KMS-11 (cell line): ENCODE results near the gene NLGN1.

Experiments
- H2AFZ ChIP-seq: fragments of 200-600 bp; sonication (generic); 2 replicates; pipeline ENCODE4 v1.6.1; 2016; ENCODE audit warnings: antibody characterized with exemption, mixed run types, low read depth
- H3K27ac ChIP-seq: fragments of 200-600 bp; sonication (generic); 2 replicates; pipeline ENCODE4 v1.6.1; 2016; ENCODE audit warnings: mild to moderate bottlenecking, mixed run types
- H3K27me3 ChIP-seq: fragments of 200-600 bp; sonication (generic); 2 replicates; pipeline ENCODE4 v1.6.1; 2017; ENCODE audit warnings: mild to moderate bottlenecking, low read depth, mixed run types, moderate library complexity; ENCODE audit not compliant: insufficient read depth
- H3K36me3 ChIP-seq: fragments of 200-600 bp; sonication (generic); 2 replicates; pipeline ENCODE4 v1.6.1; 2017; ENCODE audit warnings: mild to moderate bottlenecking, mixed run types; ENCODE audit not compliant: insufficient read depth
- H3K4me1 ChIP-seq: fragments of 200-600 bp; sonication (generic); 2 replicates; pipeline ENCODE4 v1.6.1; 2016; ENCODE audit warnings: mild to moderate bottlenecking, low read depth, mixed run types; ENCODE audit not compliant: poor library complexity, severe bottlenecking
- H3K4me2 ChIP-seq: fragments of 200-600 bp; sonication (generic); 2 replicates; pipeline ENCODE4 v1.7.0; 2016; ENCODE audit warnings: mild to moderate bottlenecking, mixed run types
- H3K4me3 ChIP-seq: fragments of 200-600 bp; sonication (generic); IDR thresholded peaks from 2 replicates; pipeline ENCODE4 v1.6.1; 2017; ENCODE audit warnings: low read depth, low read length, mixed read lengths; ENCODE audit not compliant: insufficient read depth
- H3K79me2 ChIP-seq: fragments of 200-600 bp; sonication (generic); 2 replicates; pipeline ENCODE4 v1.6.1; 2016; ENCODE audit warnings: low read depth, mixed run types; ENCODE audit not compliant: insufficient read depth
- H3K9ac ChIP-seq: fragments of 200-600 bp; sonication (generic); 2 replicates; pipeline ENCODE4 v1.6.1; 2016; ENCODE audit warnings: mild to moderate bottlenecking, mixed run types
- H4K20me1 ChIP-seq: fragments of 200-600 bp; sonication (generic); 2 replicates; pipeline ENCODE4 v1.6.1; 2016; ENCODE audit warnings: mild to moderate bottlenecking, mixed run types; ENCODE audit not compliant: insufficient read depth
- CTCF ChIP-seq: fragments of 200-600 bp; sonication (generic); conservative IDR thresholded peaks from 2 replicates; pipeline ENCODE4 v1.6.1; 2017; ENCODE audit warnings: low read depth, mild to moderate bottlenecking, antibody characterized with exemption, low read length, moderate library complexity, mixed read lengths

NLGN1 gene

GRCh38 chr3:173957646-173958045 lies 560.1 kb downstream of the NLGN1 start:
- no peaks in the 10 kb centered on the region for H4K20me1 ChIP-seq
- no peaks in the 10 kb centered on the region for H3K4me1 ChIP-seq
- no peaks in the 10 kb centered on the region for H3K27me3 ChIP-seq
- no peak for TF ChIP-seq CTCF
- H3K79me2 ChIP-seq, result no peaks in the 10 kb centered on the region
- no peak overlapping the region for H2AFZ ChIP-seq
- no peak overlapping the region for H3K27ac ChIP-seq
- no peak overlapping the region for H3K4me3 ChIP-seq
- H3K4me2 ChIP-seq, result no peak overlapping the region
- H3K36me3 ChIP-seq, result no peaks in the 10 kb centered on the region
- no peak overlapping the region for H3K9ac ChIP-seq

- Histone ChIP-seq H4K20me1 (no peaks in the 10 kb centered on the region), H3K4me2 (no peak overlapping the region), H3K79me2 (no peaks in the 10 kb centered on the region), H3K4me3 (no peak overlapping the region), H2AFZ (no peak overlapping the region), H3K27ac (no peak overlapping the region), H3K9ac (no peak overlapping the region), H3K4me1 (no peaks in the 10 kb centered on the region), H3K27me3 (no peaks in the 10 kb centered on the region), H3K36me3 (no peaks in the 10 kb centered on the region)
- TF ChIP-seq CTCF, result no peak
Measured at GRCh38 chr3:173958805-173959204, 561.3 kb downstream of the NLGN1 start.

DNA sequence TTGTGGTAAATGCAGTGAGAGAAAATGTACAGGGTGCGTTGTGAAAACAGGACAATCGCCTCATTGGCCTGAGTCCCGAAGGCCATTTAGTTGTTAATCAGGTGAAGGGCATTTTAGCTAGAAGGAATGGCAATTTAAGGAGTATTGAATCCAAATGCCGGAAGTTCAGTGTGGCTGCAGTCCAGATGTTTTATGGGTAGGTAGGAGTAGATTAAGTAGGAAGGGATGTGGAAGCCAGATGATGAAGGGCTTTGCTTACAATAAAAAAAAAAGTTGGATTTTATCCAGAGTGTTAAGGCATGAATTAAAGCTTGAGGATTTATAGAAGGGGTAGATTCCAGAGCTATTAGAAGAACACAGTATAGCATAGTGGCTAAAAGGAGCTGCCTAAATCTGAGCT lies 572.7 kb downstream of the NLGN1 start:
- no peak overlapping the region for H3K4me3 ChIP-seq
- no peak overlapping the region for H3K27ac ChIP-seq

GRCh38 chr3:173976281-173976680 lies 578.7 kb downstream of the NLGN1 start:
- Histone ChIP-seq H3K36me3 (no peaks in the 10 kb centered on the region), H2AFZ (no peak overlapping the region), H3K9ac (no peak overlapping the region), H3K79me2 (no peaks in the 10 kb centered on the region), H3K4me3 (no peak overlapping the region), H4K20me1 (no peaks in the 10 kb centered on the region), H3K4me2 (peak overlapping the region; percentile 32; the same call in 1 of the 2 replicates), H3K27me3 (no peaks in the 10 kb centered on the region), H3K4me1 (peaks cover 22% of the 10 kb centered on the region), H3K27ac (no peak overlapping the region)
- no peak for TF ChIP-seq CTCF

More for the DNA sequence above, 572.7 kb downstream of the NLGN1 start:
- Histone ChIP-seq H3K79me2 (no peaks in the 10 kb centered on the region), H3K9ac (no peak overlapping the region), H2AFZ (no peak overlapping the region), H3K4me2 (no peak overlapping the region), H4K20me1 (no peaks in the 10 kb centered on the region), H3K27me3 (no peaks in the 10 kb centered on the region), H3K36me3 (no peaks in the 10 kb centered on the region), H3K4me1 (peaks cover 9% of the 10 kb centered on the region)
- TF ChIP-seq CTCF, result no peak
